ENCODE results near the gene LMNTD2. TPM values are rescaled to one million over a fixed set of nuclear protein-coding genes. Genes with fewer than 3 reads are reported as not detected.
"Not testable (repeated sequence)": the region's sequence is repeated elsewhere in the genome, so short reads cannot be mapped to it uniquely, and the experiment has no call there.

Gene LMNTD2
- polyA plus RNA-seq, 2 of the 4 experiments (the other 2 are of a cell fraction) = 2.2 to 3.5 TPM

- TF ChIP-seq CBX8 (IDR thresholded peaks at IDR 0.05) (no peak), NFE2L2 (conservative IDR thresholded peaks at IDR 0.05; ENCODE audit: low read length) (no peak), NPAS2 (CRISPR knock-in tag; IDR thresholded peaks at IDR 0.05; ENCODE audit: borderline replicate concordance) (no peak), RNF2 (IDR thresholded peaks at IDR 0.05; ENCODE audit: borderline replicate concordance, low read depth) (no peak), SREBF2 (IDR thresholded peaks at IDR 0.05) (no peak), NR3C1 (IDR thresholded peaks at IDR 0.05) (no peak), HEYL (CRISPR knock-in tag; IDR thresholded peaks at IDR 0.05) (0 out of 2 replicates have a peak, but pooled peaks have one; percentile 49), BHLHE40 (IDR thresholded peaks at IDR 0.05; ENCODE audit: low read depth, low read length) (peak; percentile 81), CHD2 (IDR thresholded peaks at IDR 0.05; ENCODE audit: low read length, partially characterized antibody) (no peak), ZFP36 (IDR thresholded peaks at IDR 0.05; ENCODE audit: borderline replicate concordance, partially characterized antibody) (no peak), POLR2AphosphoS2 (conservative IDR thresholded peaks at IDR 0.05; ENCODE audit: low read length) (no peak), HOXA7 (CRISPR knock-in tag; IDR thresholded peaks at IDR 0.05) (no peak), KDM5A (IDR thresholded peaks at IDR 0.05) (no peak), ELK1 (IDR thresholded peaks at IDR 0.05; ENCODE audit: low read depth, low read length) (no peak), ATOH8 (CRISPR knock-in tag; IDR thresholded peaks at IDR 0.05; ENCODE audit: low read depth) (peak; percentile 78; the same call in 1 of the 2 replicates), GATA3 (IDR thresholded peaks at IDR 0.05; ENCODE audit: borderline replicate concordance) (peak; percentile 30; the same call in 1 of the 2 replicates), EP300 (IDR thresholded peaks at IDR 0.05) (no peak), FOXS1 (CRISPR knock-in tag; IDR thresholded peaks at IDR 0.05) (peak; percentile 81; the same call in 1 of the 2 replicates), MAX (IDR thresholded peaks at IDR 0.05) (peak; percentile 96), CBX2 (IDR thresholded peaks at IDR 0.05; ENCODE audit: borderline replicate concordance, low read depth) (no peak), E2F6 (IDR thresholded peaks at IDR 0.05; ENCODE audit: borderline replicate concordance, low read depth) (peak; percentile 98), SMC3 (IDR thresholded peaks at IDR 0.05) (peak; percentile 86), EHMT2 (IDR thresholded peaks at IDR 0.05; ENCODE audit: low read depth) (no peak), RAD21 (conservative IDR thresholded peaks at IDR 0.05 in 1 of 2, IDR thresholded peaks at IDR 0.05 in 1 of 2) (peak; percentile 68 to 89), KDM1A (IDR thresholded peaks at IDR 0.05; ENCODE audit: low read depth) (no peak), RFX5 (IDR thresholded peaks at IDR 0.05) (0 out of 2 replicates have a peak, but pooled peaks have one; percentile 30), CEBPB (IDR thresholded peaks at IDR 0.05) (no peak), RCOR1 (IDR thresholded peaks at IDR 0.05; ENCODE audit: low read depth, low read length) (no peak), HDAC2 (IDR thresholded peaks at IDR 0.05) (no peak)
These were observed 41.9 kb downstream of the LMNTD2 start (continued) for GRCh38 chr11:518463-519202.

GRCh38 chr11:516918-517685 lies 43.4 kb downstream of the LMNTD2 start:
- not testable (repeated sequence) for ATAC-seq; FAIRE-seq; DNase-seq (ENCODE audit: low read depth in 1 of 2, low spot score in 1 of 2); H3K4me1 ChIP-seq; H3K4me3 ChIP-seq; H3K4me2 ChIP-seq
- 95% methylated on average over 39 of the region's 43 CpGs for WGBS (ENCODE audit: missing lambda C conversion rate)
- CTCF ChIA-PET = interaction anchor here (2.6 kb wide), 1 partner anchor 10 kb away, joined by 55 read pairs; the partner anchor contains the start of gene RNH1
- Histone ChIP-seq H3K9me3 (peaks cover 15% of the 10 kb centered on the region), H3K27ac (peak overlapping the region in 1 of 2 experiments; percentile 94; a peak in 3 of 6 replicates)
- POLR2A ChIA-PET = interaction anchor here (2.0 kb wide), 1 partner anchor 11 kb away, joined by 5 read pairs; the partner anchor contains the start of gene RNH1
